Measurements from ENCODE around the gene ABCC2. TPM values are rescaled to one million over a fixed set of nuclear protein-coding genes. Genes with fewer than 3 reads are reported as not detected.

ABCC2 gene
- total RNA-seq, 1 donor from 2014 or later, result 0.87 TPM

GRCh38 chr10:99766302-99766681, 16.1 kb upstream of the ABCC2 start:
- H3K36me3 Mint-ChIP-seq, result peaks cover 14% of the 10 kb centered on the region
- TF ChIP-seq, protein P1, sequence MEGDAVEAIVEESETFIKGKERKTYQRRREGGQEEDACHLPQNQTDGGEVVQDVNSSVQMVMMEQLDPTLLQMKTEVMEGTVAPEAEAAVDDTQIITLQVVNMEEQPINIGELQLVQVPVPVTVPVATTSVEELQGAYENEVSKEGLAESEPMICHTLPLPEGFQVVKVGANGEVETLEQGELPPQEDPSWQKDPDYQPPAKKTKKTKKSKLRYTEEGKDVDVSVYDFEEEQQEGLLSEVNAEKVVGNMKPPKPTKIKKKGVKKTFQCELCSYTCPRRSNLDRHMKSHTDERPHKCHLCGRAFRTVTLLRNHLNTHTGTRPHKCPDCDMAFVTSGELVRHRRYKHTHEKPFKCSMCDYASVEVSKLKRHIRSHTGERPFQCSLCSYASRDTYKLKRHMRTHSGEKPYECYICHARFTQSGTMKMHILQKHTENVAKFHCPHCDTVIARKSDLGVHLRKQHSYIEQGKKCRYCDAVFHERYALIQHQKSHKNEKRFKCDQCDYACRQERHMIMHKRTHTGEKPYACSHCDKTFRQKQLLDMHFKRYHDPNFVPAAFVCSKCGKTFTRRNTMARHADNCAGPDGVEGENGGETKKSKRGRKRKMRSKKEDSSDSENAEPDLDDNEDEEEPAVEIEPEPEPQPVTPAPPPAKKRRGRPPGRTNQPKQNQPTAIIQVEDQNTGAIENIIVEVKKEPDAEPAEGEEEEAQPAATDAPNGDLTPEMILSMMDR (IDR thresholded peaks at IDR 0.05; ENCODE audit: unreplicated experiment), result no peak
- peaks cover 8% of the 10 kb centered on the region for H3K9me3 Mint-ChIP-seq
- H3K4me3 Mint-ChIP-seq, result no peak overlapping the region
- H3K27me3 Mint-ChIP-seq (ENCODE audit: low read depth), result no peaks in the 10 kb centered on the region
- no peak overlapping the region for H3K27ac Mint-ChIP-seq
- H3K4me1 Mint-ChIP-seq, result no peaks in the 10 kb centered on the region
- DNase-seq (ENCODE audit: low spot score in 2 of 2, unreplicated experiment in 2 of 2), result no peak

DNA sequence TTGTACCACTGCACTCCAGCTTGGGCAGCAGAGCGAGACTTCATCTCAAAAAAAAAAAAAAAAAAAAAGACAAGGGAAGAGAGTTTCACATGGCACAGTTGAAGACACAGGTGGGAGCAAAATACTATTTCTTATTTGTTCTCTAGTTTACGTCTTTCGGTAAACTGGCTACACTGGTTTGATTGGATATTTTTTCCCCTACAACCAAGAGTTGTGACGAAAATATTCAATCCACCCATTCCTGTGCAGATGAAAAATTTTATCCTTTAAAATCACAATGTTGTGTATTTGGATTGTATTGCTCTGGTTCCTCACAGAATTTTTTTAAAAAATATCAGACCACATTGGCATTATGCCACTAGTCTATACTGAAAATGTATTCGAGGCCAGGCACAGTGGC, 14.5 kb upstream of the ABCC2 start:
- Mint-ChIP-seq H3K4me1 (no peaks in the 10 kb centered on the region), H3K27ac (no peak overlapping the region), H3K4me3 (no peak overlapping the region), H3K36me3 (peaks cover 6% of the 10 kb centered on the region), H3K27me3 (ENCODE audit: low read depth) (no peaks in the 10 kb centered on the region), H3K9me3 (peaks cover 3% of the 10 kb centered on the region)
- TF ChIP-seq, protein P1 (IDR thresholded peaks at IDR 0.05; ENCODE audit: unreplicated experiment), result no peak
- DNase-seq (ENCODE audit: low spot score in 2 of 2, unreplicated experiment in 2 of 2), result no peak

DNA sequence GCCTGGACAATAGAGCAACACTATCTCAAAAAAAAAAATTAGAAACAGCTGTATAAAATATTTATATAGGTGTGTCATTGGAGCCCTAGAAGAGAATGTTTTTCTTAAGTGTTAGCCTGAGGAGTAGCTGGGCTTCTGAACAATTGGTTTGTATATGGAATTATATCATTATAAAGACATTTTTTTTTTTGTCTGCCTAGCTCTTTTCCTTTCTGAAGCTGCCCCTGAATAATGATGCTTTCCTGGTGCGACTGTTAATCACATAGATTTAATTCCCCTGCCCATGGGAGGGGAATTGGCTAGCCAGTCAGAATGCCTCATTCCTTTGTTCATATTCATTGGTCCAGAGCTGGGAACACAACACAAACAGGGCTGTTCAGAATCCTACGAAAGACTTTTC, 13.9 kb upstream of the ABCC2 start:
- Mint-ChIP-seq H3K4me3 (no peak overlapping the region), H3K27ac (no peak overlapping the region), H3K36me3 (peaks cover 3% of the 10 kb centered on the region), H3K9me3 (no peaks in the 10 kb centered on the region), H3K27me3 (ENCODE audit: low read depth) (no peaks in the 10 kb centered on the region), H3K4me1 (no peaks in the 10 kb centered on the region)
- TF ChIP-seq, protein P1 (IDR thresholded peaks at IDR 0.05; ENCODE audit: unreplicated experiment), result no peak
- no peak for DNase-seq (ENCODE audit: low spot score in 2 of 2, unreplicated experiment in 2 of 2)

DNA sequence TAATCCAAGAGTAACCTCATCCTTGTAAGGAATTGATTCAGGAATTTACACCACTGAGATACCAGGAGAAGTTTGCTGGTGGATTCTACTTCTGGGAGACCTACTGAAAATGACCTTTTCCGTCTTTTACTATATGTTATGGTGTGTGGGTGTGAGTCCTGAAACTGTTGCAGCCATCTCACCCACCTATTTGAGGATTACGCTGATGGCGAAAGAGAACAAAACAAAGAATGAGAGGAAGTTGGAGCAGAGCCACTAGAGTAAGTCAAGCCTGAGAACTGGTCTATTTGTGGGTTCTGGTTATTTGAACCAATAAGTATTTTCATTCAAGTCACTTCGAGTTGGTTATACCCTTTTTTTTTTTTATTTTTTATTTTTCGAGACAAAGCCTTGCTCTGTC, 12.7 kb upstream of the ABCC2 start:
- Mint-ChIP-seq H3K36me3 (no peaks in the 10 kb centered on the region), H3K9me3 (no peaks in the 10 kb centered on the region), H3K27ac (no peak overlapping the region), H3K4me3 (no peak overlapping the region), H3K27me3 (ENCODE audit: low read depth) (no peaks in the 10 kb centered on the region), H3K4me1 (no peaks in the 10 kb centered on the region)
- TF ChIP-seq, protein P1 (IDR thresholded peaks at IDR 0.05; ENCODE audit: unreplicated experiment), result no peak
- no peak for DNase-seq (ENCODE audit: low spot score in 2 of 2, unreplicated experiment in 2 of 2)

DNA sequence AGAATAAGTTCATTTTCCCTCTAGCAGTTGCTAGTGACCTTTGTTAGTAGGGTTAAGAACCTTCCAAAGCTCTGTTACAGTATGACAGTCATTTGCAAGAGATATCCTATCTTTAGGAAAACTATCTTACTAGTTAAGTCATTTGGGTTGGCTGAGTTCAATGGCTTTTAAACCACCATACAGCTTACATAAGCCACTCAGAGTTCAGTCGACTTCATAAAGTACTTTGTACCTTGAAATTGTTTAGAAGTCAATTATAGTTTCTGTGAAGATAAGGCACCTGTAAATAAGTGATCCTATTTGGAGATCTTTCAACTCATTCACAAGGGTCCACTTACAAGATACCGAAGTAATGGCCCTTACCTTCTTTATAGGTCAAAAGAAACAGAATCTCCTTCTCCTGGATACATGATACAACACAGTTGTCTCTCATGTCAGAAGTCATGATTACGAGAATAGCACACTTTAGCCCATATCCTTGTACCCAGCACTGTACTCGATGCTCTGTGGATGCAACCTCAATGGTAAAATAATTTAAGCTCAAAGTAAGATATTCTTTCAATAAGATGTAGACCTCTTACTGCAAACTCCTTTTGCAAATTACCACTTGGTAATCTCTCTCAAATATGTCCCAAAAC, 11.9 kb upstream of the ABCC2 start:
- TF ChIP-seq, protein P1 (IDR thresholded peaks at IDR 0.05; ENCODE audit: unreplicated experiment), result no peak
- Mint-ChIP-seq H3K9me3 (no peaks in the 10 kb centered on the region), H3K4me3 (no peak overlapping the region), H3K36me3 (no peaks in the 10 kb centered on the region), H3K4me1 (no peaks in the 10 kb centered on the region), H3K27ac (no peak overlapping the region), H3K27me3 (ENCODE audit: low read depth) (no peaks in the 10 kb centered on the region)
- no peak for DNase-seq (ENCODE audit: low spot score in 2 of 2, unreplicated experiment in 2 of 2)

- peaks cover 23% of the 10 kb centered on the region for H3K4me1 Mint-ChIP-seq
- no peak overlapping the region for H3K27ac Mint-ChIP-seq
- TF ChIP-seq, protein P1 (IDR thresholded peaks at IDR 0.05; ENCODE audit: unreplicated experiment), result no peak
- DNase-seq (ENCODE audit: low spot score in 2 of 2, unreplicated experiment in 2 of 2), result no peak
- no peak overlapping the region for H3K4me3 Mint-ChIP-seq
- no peaks in the 10 kb centered on the region for H3K27me3 Mint-ChIP-seq (ENCODE audit: low read depth)
- H3K36me3 Mint-ChIP-seq, result no peaks in the 10 kb centered on the region
- H3K9me3 Mint-ChIP-seq, result peaks cover 7% of the 10 kb centered on the region
Measured at GRCh38 chr10:99775850-99776249, 6.6 kb upstream of the ABCC2 start.

Data from mesothelial cell of epicardium (in vitro differentiated cells).